Thyroid gland (tissue), 4 donors: ENCODE measurements around the gene EDC3. TPM values are rescaled to one million over a fixed set of nuclear protein-coding genes. Genes with fewer than 3 reads are reported as not detected.

Source experiments
- DNase-seq, 2 donors: peaks; one replicate each; pipeline ENCODE4 v3.0.0-alpha.2; 2019
- H3K27ac ChIP-seq, 3 donors: fragments of 200-600 bp; sonication (generic); 1 replicate in 2 of 3; 2 replicates in 1 of 3; pipeline ENCODE4 v1.5.1; 2016 to 2019; ENCODE audit warnings: mild to moderate bottlenecking in 1 of 3, moderate library complexity in 1 of 3
- H3K27me3 ChIP-seq: fragments of 200-600 bp; sonication (generic); one replicate; pipeline ENCODE4 v1.5.1; 2019
- H3K36me3 ChIP-seq, 2 donors: fragments of 200-600 bp; sonication (generic); one replicate each; pipeline ENCODE4 v1.5.1; 2016 to 2019
- H3K4me1 ChIP-seq, 2 donors: fragments of 200-600 bp; sonication (generic); one replicate each; pipeline ENCODE4 v1.5.1; 2017 to 2019
- H3K4me3 ChIP-seq, 3 donors: fragments of 200-600 bp; sonication (generic); replicated peaks in 1 of 3; 1 replicate in 2 of 3; 2 replicates in 1 of 3; pipeline ENCODE4 v1.5.1; 2016; ENCODE audit warnings: mild to moderate bottlenecking in 1 of 3
- H3K9me3 ChIP-seq: fragments of 200-600 bp; sonication (generic); one replicate; pipeline ENCODE4 v1.5.1; 2017
- POLR2A ChIP-seq, 2 donors: fragments of 450-650 bp; IDR thresholded peaks; one replicate each; pipeline ENCODE4 v1.6.1; 2017; ENCODE audit warnings: antibody characterized with exemption in 2 of 2, mild to moderate bottlenecking in 2 of 2, moderate library complexity in 1 of 2
- WGBS, 2 donors: methylation state at CpG; one replicate each; pipeline ENCODE4 v1.1.5; 2017; 5-methylcytosine and 5-hydroxymethylcytosine counted together
- intact Hi-C: fragments of 100-400 bp; cut with DNase I; formaldehyde crosslinking; loops from one replicate; pipeline ENCODE4 v1.15.1; 2023
- total RNA-seq, 4 donors: library from RNA; depleted of rRNA; stranded (reverse); fragments of >200 nt; gene quantifications; one replicate each; pipeline ENCODE4 v1.2.3, GENCODE V29; 2016
- TF ChIP-seq, protein P1 (sequence below), 6 experiments: fragments of 200-600 bp in 3 of 6; fragments of 450-650 bp in 3 of 6; sonication (generic) in 3 of 6; IDR thresholded peaks; one replicate each; pipeline ENCODE4 v1.5.1; 2016 to 2019; ENCODE audit warnings: antibody characterized with exemption in 6 of 6, mild to moderate bottlenecking in 2 of 6, inconsistent platforms in 1 of 6, moderate library complexity in 1 of 6

EDC3 gene
- total RNA-seq, 4 donors from 2014 or later: 16.3 to 64.7 (median 25.7) TPM

DNA sequence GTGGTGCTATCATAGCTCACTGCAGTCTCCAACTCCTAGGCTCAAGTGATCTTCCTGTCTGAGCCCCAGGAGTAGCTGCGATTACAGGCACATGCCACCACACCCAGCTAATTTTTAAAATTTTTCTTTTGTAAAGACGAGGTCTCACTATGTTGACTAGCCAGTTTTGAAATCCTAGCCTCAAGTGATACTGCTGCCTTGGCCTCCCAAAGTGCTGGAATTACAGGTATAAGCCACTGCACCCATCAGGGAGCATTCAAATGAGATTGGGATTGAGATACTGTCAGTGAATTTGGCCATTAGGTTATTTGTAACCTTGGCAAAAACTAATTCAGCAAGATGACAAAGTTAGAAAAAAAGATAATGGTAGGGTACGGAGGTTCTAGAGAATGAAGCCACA, 21.7 kb downstream of the EDC3 start:
- DNase-seq: no peak
- no peaks in the 10 kb centered on the region for H3K4me1 ChIP-seq
- no peak overlapping the region for H3K4me3 ChIP-seq
- H3K9me3 ChIP-seq: no peaks in the 10 kb centered on the region
- no peaks in the 10 kb centered on the region for H3K27me3 ChIP-seq
- TF ChIP-seq, protein P1, sequence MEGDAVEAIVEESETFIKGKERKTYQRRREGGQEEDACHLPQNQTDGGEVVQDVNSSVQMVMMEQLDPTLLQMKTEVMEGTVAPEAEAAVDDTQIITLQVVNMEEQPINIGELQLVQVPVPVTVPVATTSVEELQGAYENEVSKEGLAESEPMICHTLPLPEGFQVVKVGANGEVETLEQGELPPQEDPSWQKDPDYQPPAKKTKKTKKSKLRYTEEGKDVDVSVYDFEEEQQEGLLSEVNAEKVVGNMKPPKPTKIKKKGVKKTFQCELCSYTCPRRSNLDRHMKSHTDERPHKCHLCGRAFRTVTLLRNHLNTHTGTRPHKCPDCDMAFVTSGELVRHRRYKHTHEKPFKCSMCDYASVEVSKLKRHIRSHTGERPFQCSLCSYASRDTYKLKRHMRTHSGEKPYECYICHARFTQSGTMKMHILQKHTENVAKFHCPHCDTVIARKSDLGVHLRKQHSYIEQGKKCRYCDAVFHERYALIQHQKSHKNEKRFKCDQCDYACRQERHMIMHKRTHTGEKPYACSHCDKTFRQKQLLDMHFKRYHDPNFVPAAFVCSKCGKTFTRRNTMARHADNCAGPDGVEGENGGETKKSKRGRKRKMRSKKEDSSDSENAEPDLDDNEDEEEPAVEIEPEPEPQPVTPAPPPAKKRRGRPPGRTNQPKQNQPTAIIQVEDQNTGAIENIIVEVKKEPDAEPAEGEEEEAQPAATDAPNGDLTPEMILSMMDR (IDR thresholded peaks at IDR 0.05): no peak
- 74 to 82% methylated on average over 3 of the region's 3 CpGs for WGBS, 2 donors
- peaks cover 24 to 28% of the 10 kb centered on the region in 2 donors for H3K36me3 ChIP-seq
- H3K27ac ChIP-seq: peak overlapping the region in 1 of 3 donors; percentile 24
- intact Hi-C loops: no loop called here

DNA sequence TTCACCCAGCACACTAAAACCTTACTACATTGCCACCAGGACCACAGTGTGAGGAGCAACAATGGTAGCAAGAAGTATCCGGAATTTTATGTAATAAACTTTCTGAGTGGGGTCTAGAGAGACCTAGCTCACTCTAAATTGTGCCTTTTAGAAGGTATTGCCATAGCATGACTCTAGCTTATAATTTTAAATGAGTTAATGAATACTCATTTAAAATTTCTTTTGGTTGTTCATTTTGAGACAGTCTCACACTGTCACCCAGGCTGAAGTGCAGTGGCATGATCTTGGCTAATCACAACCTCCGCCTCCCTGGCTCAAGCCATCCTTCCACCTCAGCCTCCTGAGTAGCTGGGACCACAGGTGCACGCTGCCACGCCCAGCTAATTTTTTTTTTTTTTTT, 26.2 kb downstream of the EDC3 start:
- Histone ChIP-seq H3K27me3 (no peaks in the 10 kb centered on the region), H3K9me3 (no peaks in the 10 kb centered on the region), H3K27ac (no peak overlapping the region), H3K4me1 (peaks cover 6 to 9% of the 10 kb centered on the region in 2 donors), H3K4me3 (no peak overlapping the region), H3K36me3 (peaks cover 24 to 28% of the 10 kb centered on the region in 2 donors)
- intact Hi-C loops: no loop called here
- 86 to 96% methylated on average over 4 of the region's 4 CpGs for WGBS, 2 donors
- no peak for TF ChIP-seq POLR2A (IDR thresholded peaks at IDR 0.05)
- no peak for DNase-seq

DNA sequence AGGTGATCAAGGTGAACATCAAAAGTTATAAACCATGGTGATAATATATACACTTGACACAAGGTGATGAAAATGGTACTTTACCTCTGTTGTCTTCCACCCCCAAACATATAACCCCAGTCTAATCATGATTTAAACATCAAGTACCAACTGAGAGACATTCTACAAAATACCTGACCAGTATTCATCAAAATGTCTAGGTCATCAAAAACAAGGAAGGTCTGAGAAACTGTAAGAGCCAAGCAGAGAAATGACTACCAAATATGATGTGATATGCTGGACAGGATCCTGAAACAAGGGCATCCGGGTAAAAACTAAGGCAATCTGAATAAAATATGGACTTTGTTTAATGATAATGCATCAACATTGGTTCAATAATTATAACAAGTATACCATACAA, 27.8 kb downstream of the EDC3 start:
- 95 to 96% methylated on average over 1 of the region's 1 CpG for WGBS, 2 donors
- DNase-seq: no peak
- H3K4me1 ChIP-seq: peaks cover 22 to 24% of the 10 kb centered on the region in 2 donors
- peaks cover 14 to 20% of the 10 kb centered on the region in 2 donors for H3K36me3 ChIP-seq
- intact Hi-C loops: no loop called here
- H3K4me3 ChIP-seq: no peak overlapping the region
- TF ChIP-seq POLR2A (IDR thresholded peaks at IDR 0.05): no peak
- TF ChIP-seq, protein P1 (IDR thresholded peaks at IDR 0.05): no peak
- no peaks in the 10 kb centered on the region for H3K9me3 ChIP-seq
- H3K27ac ChIP-seq: no peak overlapping the region
- no peaks in the 10 kb centered on the region for H3K27me3 ChIP-seq

DNA sequence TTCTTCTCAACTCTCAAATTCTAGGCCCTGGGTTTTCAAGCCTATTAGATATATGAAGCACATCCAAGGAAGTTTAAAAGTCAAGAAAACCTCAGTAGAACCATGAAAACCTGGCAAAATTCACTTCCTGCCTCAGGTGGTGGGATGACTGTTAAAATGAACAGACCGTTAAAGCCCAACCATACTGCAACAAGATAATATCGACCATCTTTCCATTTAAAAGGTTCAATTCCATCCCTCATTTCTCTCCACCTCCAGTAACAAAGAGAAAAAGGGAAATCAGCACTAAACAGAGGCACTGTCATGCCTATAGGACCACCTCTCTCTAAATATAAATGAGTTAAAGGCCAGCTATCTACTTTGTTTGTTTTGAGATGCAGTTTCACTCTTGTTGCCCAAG, 31.2 kb downstream of the EDC3 start:
- Histone ChIP-seq H3K27me3 (no peaks in the 10 kb centered on the region), H3K4me1 (peaks cover 29 to 33% of the 10 kb centered on the region in 2 donors), H3K27ac (peak overlapping the region; percentile 51 to 78 (median 65)), H3K36me3 (no peaks in the 10 kb centered on the region), H3K9me3 (no peaks in the 10 kb centered on the region), H3K4me3 (no peak overlapping the region)
- no peak for DNase-seq
- TF ChIP-seq POLR2A (IDR thresholded peaks at IDR 0.05): no peak
- TF ChIP-seq, protein P1 (IDR thresholded peaks at IDR 0.05): no peak
- WGBS, 2 donors: 70 to 89% methylated on average over 2 of the region's 2 CpGs
- intact Hi-C loops: no loop called here

DNA sequence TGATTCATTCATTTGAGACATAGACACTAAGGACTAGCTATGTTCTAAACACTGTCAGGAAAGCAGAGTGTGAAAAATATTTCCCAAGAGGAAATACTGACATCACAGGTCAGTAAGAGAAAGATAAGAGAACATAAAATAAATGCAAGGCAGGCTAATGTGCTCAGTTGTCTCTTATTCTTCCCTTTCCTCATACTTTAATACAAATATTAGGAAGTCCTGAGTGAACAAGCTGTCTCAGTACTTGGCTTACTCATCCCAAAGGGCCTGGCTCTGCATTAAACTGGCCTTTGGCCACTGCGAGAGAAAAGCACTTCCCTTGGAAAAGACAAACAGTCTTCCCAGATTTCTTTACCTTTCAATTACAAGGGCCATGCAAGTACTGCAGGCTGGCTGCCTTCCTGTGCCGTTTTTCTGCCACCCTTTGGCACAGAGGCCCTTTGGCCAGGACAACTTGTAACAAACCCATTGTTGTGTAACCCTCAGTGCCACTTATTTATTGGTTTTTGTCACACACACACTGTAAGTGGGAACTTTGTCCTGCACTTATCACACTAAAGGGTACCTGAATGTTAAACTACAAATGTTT, 31.7 kb downstream of the EDC3 start:
- Histone ChIP-seq H3K4me3 (no peak overlapping the region), H3K36me3 (no peaks in the 10 kb centered on the region), H3K27ac (peak overlapping the region; percentile 51 to 78 (median 65)), H3K9me3 (no peaks in the 10 kb centered on the region), H3K4me1 (peaks cover 29 to 33% of the 10 kb centered on the region in 2 donors), H3K27me3 (no peaks in the 10 kb centered on the region)
- TF ChIP-seq, protein P1 (IDR thresholded peaks at IDR 0.05): no peak
- TF ChIP-seq POLR2A (IDR thresholded peaks at IDR 0.05): no peak
- DNase-seq: peak; percentile 86
- intact Hi-C loops: no loop called here
- 4 to 9% methylated on average over 2 of the region's 2 CpGs for WGBS, 2 donors
